GF-D8 (cell line): Measurements from ENCODE around the gene TMEM11.

Experiments
- DNase-seq: peaks from one replicate; lab custom pipeline; 2025; lab: John Stamatoyannopoulos, UW

TMEM11 gene

GRCh38 chr17:21214015-21214776, at the start of gene TMEM11:
Gene TMEM11, minus strand, starts transcription at chr17:21214161. Its CDS starts 9 bp downstream, at chr17:21214152.
- peak; percentile 67 for DNase-seq

- DNase-seq: no peak
These were observed 49.4 kb upstream of the TMEM11 start for GRCh38 chr17:21263376-21263775.

GRCh38 chr17:21262259-21262993, 48.5 kb upstream of the TMEM11 start:
- DNase-seq: no peak

GRCh38 chr17:21258593-21258992, 44.6 kb upstream of the TMEM11 start:
- no peak for DNase-seq

- no peak for DNase-seq
These were observed 39.9 kb upstream of the TMEM11 start for GRCh38 chr17:21253646-21254441.

GRCh38 chr17:21252796-21253645, 39.1 kb upstream of the TMEM11 start, which contains the start of gene NATD1:
Gene NATD1, minus strand, starts transcription at chr17:21253410. Its CDS starts 146 bp downstream, at chr17:21253264.
- no peak for DNase-seq

- no peak for DNase-seq
These were observed 38.4 kb upstream of the TMEM11 start for GRCh38 chr17:21252289-21252795.

GRCh38 chr17:21251337-21252010, 37.5 kb upstream of the TMEM11 start:
- DNase-seq: no peak

GRCh38 chr17:21250854-21251253, 36.9 kb upstream of the TMEM11 start:
- no peak for DNase-seq

GRCh38 chr17:21249920-21250703, 36.2 kb upstream of the TMEM11 start:
- no peak for DNase-seq

- DNase-seq: no peak
These were observed 35.3 kb upstream of the TMEM11 start for GRCh38 chr17:21249086-21249795.

GRCh38 chr17:21248500-21248899, 34.5 kb upstream of the TMEM11 start:
- no peak for DNase-seq

- DNase-seq: no peak
These were observed 33.7 kb upstream of the TMEM11 start for GRCh38 chr17:21247552-21248258.

GRCh38 chr17:21246698-21247097, 32.7 kb upstream of the TMEM11 start:
- DNase-seq: no peak

GRCh38 chr17:21245639-21246084, 31.7 kb upstream of the TMEM11 start:
- DNase-seq: no peak

- DNase-seq: no peak
These were observed 29.7 kb upstream of the TMEM11 start for GRCh38 chr17:21243516-21244303.

- no peak for DNase-seq
These were observed 29.0 kb upstream of the TMEM11 start for GRCh38 chr17:21242780-21243515.
